Mucosa of descending colon (tissue), 3 donors: Measurements from ENCODE around the gene CANT1. TPM values are rescaled to one million over a fixed set of nuclear protein-coding genes. Genes with fewer than 3 reads are reported as not detected.

Experiments
- ATAC-seq: fragments of 200-7000 bp; cut with Tn5 transposase; one replicate; pipeline ENCODE4 v1.9.1; 2020; ENCODE audit warnings: mild to moderate bottlenecking, moderate library complexity
- DNase-seq, 3 donors: peaks; one replicate each; pipeline ENCODE4 v3.0.0-alpha.2; 2020
- H3K36me3 ChIP-seq: fragments of 200-600 bp; one replicate; pipeline ENCODE4 v1.8.0; 2021; ENCODE audit warnings: low read depth, mild to moderate bottlenecking
- H3K4me1 ChIP-seq: fragments of 200-600 bp; one replicate; pipeline ENCODE4 v1.8.0; 2021; ENCODE audit warnings: low read depth, mild to moderate bottlenecking
- H3K4me3 ChIP-seq: fragments of 200-600 bp; one replicate; pipeline ENCODE4 v1.8.0; 2021; ENCODE audit warnings: mild to moderate bottlenecking
- H3K9me3 ChIP-seq: fragments of 200-600 bp; one replicate; pipeline ENCODE4 v1.8.0; 2021; ENCODE audit warnings: mild to moderate bottlenecking
- intact Hi-C, 2 donors: fragments of 100-400 bp; cut with DNase I in 1 of 2; cut with micrococcal nuclease in 1 of 2; formaldehyde crosslinking; loops; one replicate each; pipeline versions ENCODE4 v1.11.0 to v1.11.1; 2022; cut with DNase I, micrococcal nuclease
- total RNA-seq, 3 donors: library from RNA; stranded (reverse); fragmentation: NEBNext Ultra II Directional in 2 of 3; extraction: Animal tissue kit (Norgen Biotek cat#: 25700) in 2 of 3; gene quantifications; one replicate each; pipeline versions ENCODE4 v1.2.1 to v1.2.4, GENCODE V29; 2021 to 2023
- TF ChIP-seq, protein P1 (sequence below): fragments of 200-600 bp; IDR thresholded peaks from one replicate; pipeline ENCODE4 v1.8.0; 2022; ENCODE audit warnings: antibody characterized with exemption, mild to moderate bottlenecking
- donor health status: DM: no; HTN: no; CAD: no; lungs with moderate emphysema.
- donor health status: DM: no; HTN: no; CAD: no.
- donor health status: DM: no; HTN: yes; CAD: no.

Gene CANT1
- total RNA-seq, 3 donors from 2014 or later, result 159 to 376 (median 242) TPM

DNA sequence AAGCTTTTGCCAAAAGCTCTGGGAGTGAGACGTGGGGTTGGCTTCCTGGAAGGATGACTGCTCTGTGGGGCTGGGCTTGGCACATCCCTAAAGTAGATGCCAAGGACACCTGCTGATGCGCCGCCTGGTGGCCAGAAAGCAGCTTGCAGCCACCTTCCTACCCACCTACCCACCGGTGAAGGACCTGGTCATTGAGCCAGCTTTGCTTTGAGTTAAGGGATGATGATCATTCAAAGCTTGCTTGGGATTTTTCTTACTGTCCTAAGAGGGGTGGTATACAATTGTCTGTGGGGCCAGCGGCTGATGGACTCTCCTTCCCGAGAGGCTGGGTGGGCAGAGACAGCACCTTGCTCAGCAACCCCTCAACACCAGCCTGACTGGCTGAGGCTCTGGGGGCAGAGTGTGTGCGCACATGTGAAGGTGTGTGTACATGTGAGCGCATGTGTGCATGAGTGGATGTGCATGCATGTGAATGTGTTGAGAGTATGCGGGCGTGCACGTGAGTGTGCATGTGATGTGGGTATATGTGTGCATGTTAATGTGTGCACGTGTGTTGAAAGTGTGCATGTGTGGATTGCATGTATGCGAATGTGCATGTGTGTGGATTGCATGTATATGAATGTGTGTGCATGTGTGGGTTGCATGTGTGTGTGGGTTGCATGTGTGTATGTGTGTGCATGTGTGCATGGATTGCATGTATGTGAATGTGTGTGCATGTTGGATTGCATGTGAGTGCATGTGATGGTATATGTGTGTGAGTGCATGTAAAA lies 33.0 kb upstream of the CANT1 start:
- Histone ChIP-seq H3K4me1 (peaks cover 6% of the 10 kb centered on the region), H3K36me3 (no peaks in the 10 kb centered on the region), H3K4me3 (no peak overlapping the region), H3K9me3 (no peaks in the 10 kb centered on the region)
- intact Hi-C loops, result no loop called here
- peak; percentile 82 to 92 (median 86) for DNase-seq
- ATAC-seq, result peak; percentile 87
- TF ChIP-seq, protein P1, sequence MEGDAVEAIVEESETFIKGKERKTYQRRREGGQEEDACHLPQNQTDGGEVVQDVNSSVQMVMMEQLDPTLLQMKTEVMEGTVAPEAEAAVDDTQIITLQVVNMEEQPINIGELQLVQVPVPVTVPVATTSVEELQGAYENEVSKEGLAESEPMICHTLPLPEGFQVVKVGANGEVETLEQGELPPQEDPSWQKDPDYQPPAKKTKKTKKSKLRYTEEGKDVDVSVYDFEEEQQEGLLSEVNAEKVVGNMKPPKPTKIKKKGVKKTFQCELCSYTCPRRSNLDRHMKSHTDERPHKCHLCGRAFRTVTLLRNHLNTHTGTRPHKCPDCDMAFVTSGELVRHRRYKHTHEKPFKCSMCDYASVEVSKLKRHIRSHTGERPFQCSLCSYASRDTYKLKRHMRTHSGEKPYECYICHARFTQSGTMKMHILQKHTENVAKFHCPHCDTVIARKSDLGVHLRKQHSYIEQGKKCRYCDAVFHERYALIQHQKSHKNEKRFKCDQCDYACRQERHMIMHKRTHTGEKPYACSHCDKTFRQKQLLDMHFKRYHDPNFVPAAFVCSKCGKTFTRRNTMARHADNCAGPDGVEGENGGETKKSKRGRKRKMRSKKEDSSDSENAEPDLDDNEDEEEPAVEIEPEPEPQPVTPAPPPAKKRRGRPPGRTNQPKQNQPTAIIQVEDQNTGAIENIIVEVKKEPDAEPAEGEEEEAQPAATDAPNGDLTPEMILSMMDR, result peak; percentile 77

DNA sequence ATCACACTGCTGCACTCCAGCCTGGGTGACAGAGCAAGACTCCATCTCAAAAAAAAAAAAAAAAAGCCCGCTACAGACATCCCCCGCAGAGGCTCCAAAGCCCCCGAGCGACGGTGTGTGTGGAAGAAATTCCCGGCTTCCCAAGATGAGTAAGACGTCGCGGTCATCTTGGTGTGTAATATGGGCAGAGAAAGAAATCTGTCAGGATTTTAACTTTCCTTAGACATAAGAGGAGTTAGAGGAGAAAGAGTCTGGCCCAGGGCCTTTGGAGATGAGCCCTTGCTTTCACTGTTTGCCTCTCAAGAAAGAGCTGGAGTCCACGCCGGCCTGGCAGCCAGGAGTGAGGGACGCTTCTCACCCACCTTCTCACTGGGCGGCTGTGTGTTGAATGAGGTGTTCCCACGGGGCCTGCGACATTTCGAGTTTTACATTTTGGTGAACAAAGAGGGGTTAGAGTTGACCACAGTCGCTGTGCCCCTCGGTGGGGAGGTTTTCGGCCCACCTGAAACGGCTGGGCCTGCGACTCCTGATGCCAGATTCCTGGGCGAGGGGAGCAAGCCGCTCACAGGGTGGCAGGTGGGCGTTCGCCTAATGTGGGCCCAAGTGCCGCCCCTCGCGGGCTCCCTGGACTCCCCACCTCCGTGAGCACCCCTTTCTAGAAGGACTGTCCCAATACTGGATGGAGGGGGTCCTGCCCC lies 32.3 kb upstream of the CANT1 start:
- Histone ChIP-seq H3K4me3 (no peak overlapping the region), H3K36me3 (no peaks in the 10 kb centered on the region), H3K4me1 (peaks cover 6% of the 10 kb centered on the region), H3K9me3 (no peaks in the 10 kb centered on the region)
- ATAC-seq, result no peak
- no peak for DNase-seq
- TF ChIP-seq, protein P1, result no peak
- intact Hi-C loops, result no loop called here

DNA sequence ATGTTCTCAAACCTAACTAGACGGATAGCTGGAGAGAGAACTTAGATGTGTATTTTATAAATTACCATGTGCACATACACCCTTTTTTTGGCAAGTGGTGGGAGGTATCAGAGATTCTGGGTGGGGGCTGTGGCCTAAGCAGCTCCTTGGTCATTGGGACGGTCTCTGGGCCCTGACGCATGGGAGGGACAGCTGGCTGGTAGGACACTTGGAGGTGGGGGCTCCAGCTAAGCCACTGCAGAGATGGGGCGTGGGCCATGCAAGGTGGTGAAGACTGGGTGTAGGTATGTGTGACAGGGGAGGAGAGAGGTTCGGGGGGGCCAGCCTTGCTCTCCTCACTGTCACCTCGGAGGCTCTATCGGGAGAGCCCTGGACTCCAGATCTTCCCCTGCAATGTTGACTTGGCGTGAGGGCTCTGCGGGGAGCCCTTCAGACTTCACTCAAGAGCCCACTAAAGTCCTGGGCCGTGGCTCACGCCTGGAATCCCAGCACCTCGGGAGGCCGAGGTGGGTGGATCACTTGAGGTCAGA lies 31.5 kb upstream of the CANT1 start:
- Histone ChIP-seq H3K9me3 (no peaks in the 10 kb centered on the region), H3K4me3 (no peak overlapping the region), H3K36me3 (no peaks in the 10 kb centered on the region), H3K4me1 (peaks cover 6% of the 10 kb centered on the region)
- TF ChIP-seq, protein P1, result no peak
- intact Hi-C loops, result no loop called here
- ATAC-seq (no peak), DNase-seq (peak in 1 of 3 donors; percentile 24)

DNA sequence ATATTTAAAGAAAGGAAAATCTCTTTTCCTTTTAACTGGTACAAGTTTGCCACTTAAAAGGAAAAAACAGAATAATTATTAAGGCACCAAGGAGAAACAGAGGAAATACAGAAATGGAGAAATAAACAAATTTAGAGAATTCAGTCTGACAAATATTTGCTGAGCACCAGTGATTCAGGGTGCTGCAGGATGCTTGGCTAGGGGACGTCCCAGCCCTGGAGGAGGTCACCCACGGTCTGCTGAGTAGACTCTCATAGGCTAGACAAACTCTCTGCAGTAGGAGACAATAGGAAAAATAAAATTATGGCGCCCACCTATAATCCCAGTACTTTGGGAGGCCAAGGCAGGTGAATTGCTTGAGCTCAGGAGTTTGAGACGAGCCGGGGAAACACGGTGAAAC lies 30.3 kb upstream of the CANT1 start:
- DNase-seq (no peak), ATAC-seq (no peak)
- H3K9me3 ChIP-seq, result no peaks in the 10 kb centered on the region
- peaks cover 6% of the 10 kb centered on the region for H3K4me1 ChIP-seq
- H3K4me3 ChIP-seq, result no peak overlapping the region
- intact Hi-C loops, result no loop called here
- H3K36me3 ChIP-seq, result no peaks in the 10 kb centered on the region
- TF ChIP-seq, protein P1, result no peak

DNA sequence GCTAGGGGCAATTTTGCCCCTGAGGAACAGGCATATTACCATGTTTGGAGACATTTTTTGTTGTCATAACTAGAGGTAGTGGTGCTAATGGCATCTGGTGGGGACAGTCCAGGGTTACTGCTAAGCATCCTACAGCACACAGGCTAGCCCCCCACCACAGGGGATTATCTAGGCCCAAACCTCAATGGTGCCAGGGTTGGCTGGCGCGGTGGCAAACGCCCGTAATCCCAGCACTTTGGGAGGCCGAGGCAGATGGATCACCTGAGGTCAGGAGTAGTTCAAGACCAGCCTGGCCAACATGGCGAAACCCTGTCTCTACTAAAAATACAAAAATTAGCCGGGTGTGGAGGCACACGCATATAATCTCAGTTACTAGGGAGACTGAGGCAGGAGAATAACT lies 29.6 kb upstream of the CANT1 start:
- H3K4me1 ChIP-seq, result peaks cover 6% of the 10 kb centered on the region
- intact Hi-C loops, result no loop called here
- no peaks in the 10 kb centered on the region for H3K36me3 ChIP-seq
- DNase-seq (peak in 1 of 3 donors; percentile 18), ATAC-seq (no peak)
- no peaks in the 10 kb centered on the region for H3K9me3 ChIP-seq
- H3K4me3 ChIP-seq, result no peak overlapping the region
- TF ChIP-seq, protein P1, result no peak
